Measurements from ENCODE around the gene GALNT2. TPM values are rescaled to one million over a fixed set of nuclear protein-coding genes. Genes with fewer than 3 reads are reported as not detected.

Gene GALNT2
- total RNA-seq, 1 experiment from 2014 or later, result 152 TPM

DNA sequence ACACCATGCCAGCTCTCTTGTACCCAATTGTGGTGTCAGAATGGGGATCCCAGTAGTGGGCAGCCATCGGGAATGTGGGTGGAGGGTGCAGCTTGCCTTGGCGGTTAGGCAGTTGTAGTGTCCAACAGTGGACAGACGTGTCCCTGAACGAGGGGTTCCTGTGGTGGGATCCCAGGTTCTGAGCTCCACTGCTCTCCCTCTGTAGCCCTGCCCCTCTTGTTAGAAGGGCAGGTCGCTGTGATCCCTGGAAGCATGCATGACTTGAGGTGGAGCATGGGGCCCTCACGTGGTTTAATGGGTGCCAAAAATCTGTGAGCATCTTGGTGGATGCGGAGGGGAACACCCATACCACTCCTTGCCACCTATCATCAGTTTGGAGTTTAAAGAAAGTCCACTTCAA is 4.3 kb downstream of the GALNT2 start:
- H3K27me3 ChIP-seq (ENCODE audit: control insufficient read depth, insufficient read depth, low read length), result no peaks in the 10 kb centered on the region
- intact Hi-C loops (cut with micrococcal nuclease; ENCODE audit: unreplicated experiment), result no loop called here
- BruUV-seq (replicated peaks), result no TSS peak
- ATAC-seq, result no peak
- peaks cover 46% of the 10 kb centered on the region for H3K4me1 ChIP-seq (ENCODE audit: control insufficient read depth, insufficient read depth, low read length)
- no peak overlapping the region for H3K27ac ChIP-seq (ENCODE audit: low read length)
- POLR2A ChIA-PET, result no interaction called here
- no peak for DNase-seq (ENCODE audit: low read depth, low spot score)
- no peaks in the 10 kb centered on the region for H3K9me3 ChIP-seq (ENCODE audit: control insufficient read depth, insufficient read depth, low read depth, low read length)
- in situ Hi-C loops (cut with HindIII; ENCODE audit: low pct_unique_long_range_greater_than_20kb, low sequenced_read_pairs), result no loop called here
- H3K36me3 ChIP-seq (ENCODE audit: control insufficient read depth, insufficient read depth, low read length), result no peaks in the 10 kb centered on the region; the same call in 1 of the 2 replicates
- TF ChIP-seq SIN3A (IDR thresholded peaks at IDR 0.05; ENCODE audit: borderline replicate concordance, insufficient read depth, low read depth, low read length), result no peak
- no peak for TF ChIP-seq POLR2AphosphoS5 (IDR thresholded peaks at IDR 0.05; ENCODE audit: low read depth, low read length)
- TF ChIP-seq TCF7L2 (IDR thresholded peaks at IDR 0.05; ENCODE audit: low read depth, low read length), result no peak
- TF ChIP-seq, protein P1, sequence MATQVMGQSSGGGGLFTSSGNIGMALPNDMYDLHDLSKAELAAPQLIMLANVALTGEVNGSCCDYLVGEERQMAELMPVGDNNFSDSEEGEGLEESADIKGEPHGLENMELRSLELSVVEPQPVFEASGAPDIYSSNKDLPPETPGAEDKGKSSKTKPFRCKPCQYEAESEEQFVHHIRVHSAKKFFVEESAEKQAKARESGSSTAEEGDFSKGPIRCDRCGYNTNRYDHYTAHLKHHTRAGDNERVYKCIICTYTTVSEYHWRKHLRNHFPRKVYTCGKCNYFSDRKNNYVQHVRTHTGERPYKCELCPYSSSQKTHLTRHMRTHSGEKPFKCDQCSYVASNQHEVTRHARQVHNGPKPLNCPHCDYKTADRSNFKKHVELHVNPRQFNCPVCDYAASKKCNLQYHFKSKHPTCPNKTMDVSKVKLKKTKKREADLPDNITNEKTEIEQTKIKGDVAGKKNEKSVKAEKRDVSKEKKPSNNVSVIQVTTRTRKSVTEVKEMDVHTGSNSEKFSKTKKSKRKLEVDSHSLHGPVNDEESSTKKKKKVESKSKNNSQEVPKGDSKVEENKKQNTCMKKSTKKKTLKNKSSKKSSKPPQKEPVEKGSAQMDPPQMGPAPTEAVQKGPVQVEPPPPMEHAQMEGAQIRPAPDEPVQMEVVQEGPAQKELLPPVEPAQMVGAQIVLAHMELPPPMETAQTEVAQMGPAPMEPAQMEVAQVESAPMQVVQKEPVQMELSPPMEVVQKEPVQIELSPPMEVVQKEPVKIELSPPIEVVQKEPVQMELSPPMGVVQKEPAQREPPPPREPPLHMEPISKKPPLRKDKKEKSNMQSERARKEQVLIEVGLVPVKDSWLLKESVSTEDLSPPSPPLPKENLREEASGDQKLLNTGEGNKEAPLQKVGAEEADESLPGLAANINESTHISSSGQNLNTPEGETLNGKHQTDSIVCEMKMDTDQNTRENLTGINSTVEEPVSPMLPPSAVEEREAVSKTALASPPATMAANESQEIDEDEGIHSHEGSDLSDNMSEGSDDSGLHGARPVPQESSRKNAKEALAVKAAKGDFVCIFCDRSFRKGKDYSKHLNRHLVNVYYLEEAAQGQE (IDR thresholded peaks at IDR 0.05; ENCODE audit: insufficient read depth in 1 of 2, low read depth in 2 of 2, low read length in 1 of 2), result no peak
- TF ChIP-seq, protein P2, sequence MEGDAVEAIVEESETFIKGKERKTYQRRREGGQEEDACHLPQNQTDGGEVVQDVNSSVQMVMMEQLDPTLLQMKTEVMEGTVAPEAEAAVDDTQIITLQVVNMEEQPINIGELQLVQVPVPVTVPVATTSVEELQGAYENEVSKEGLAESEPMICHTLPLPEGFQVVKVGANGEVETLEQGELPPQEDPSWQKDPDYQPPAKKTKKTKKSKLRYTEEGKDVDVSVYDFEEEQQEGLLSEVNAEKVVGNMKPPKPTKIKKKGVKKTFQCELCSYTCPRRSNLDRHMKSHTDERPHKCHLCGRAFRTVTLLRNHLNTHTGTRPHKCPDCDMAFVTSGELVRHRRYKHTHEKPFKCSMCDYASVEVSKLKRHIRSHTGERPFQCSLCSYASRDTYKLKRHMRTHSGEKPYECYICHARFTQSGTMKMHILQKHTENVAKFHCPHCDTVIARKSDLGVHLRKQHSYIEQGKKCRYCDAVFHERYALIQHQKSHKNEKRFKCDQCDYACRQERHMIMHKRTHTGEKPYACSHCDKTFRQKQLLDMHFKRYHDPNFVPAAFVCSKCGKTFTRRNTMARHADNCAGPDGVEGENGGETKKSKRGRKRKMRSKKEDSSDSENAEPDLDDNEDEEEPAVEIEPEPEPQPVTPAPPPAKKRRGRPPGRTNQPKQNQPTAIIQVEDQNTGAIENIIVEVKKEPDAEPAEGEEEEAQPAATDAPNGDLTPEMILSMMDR (IDR thresholded peaks at IDR 0.05), result no peak
- no peak overlapping the region for H3K4me3 ChIP-seq (ENCODE audit: low read depth in 2 of 2, low read length in 2 of 2)
- CTCF ChIA-PET, result no interaction called here

DNA sequence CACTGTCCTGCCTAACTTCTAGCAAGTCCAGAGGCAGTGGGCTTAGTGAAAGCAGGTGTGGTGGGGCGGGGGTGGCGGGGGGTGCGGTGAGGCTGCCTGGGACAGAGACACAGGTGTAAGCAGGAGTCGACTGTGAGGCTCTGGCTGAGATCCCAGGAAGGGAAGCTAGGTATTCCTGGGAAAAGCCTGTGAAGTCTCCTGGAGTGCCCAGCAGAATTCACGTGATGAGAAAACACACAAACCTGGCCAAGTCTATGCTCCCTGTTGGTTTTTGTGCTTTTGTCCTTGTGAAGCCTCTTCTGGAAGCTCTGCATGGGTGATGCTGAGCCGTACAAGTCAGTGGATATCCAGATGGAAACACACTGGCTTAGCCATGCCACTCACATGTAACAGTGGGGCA is 5.3 kb downstream of the GALNT2 start:
- DNase-seq (ENCODE audit: low read depth, low spot score), result no peak
- ChIA-PET CTCF (interaction anchor here (0.6 kb wide), 1 partner anchor 168 kb away, joined by 3 read pairs; no protein-coding TSS in a partner anchor), POLR2A (no interaction called here)
- intact Hi-C loops (cut with micrococcal nuclease; ENCODE audit: unreplicated experiment), result no loop called here
- H3K27me3 ChIP-seq (ENCODE audit: control insufficient read depth, insufficient read depth, low read length), result no peaks in the 10 kb centered on the region
- no peak for ATAC-seq
- in situ Hi-C loops (cut with HindIII; ENCODE audit: low pct_unique_long_range_greater_than_20kb, low sequenced_read_pairs), result no loop called here
- TF ChIP-seq, protein P1 (IDR thresholded peaks at IDR 0.05; ENCODE audit: insufficient read depth in 1 of 2, low read depth in 2 of 2, low read length in 1 of 2), result no peak
- TF ChIP-seq POLR2AphosphoS5 (IDR thresholded peaks at IDR 0.05; ENCODE audit: low read depth, low read length) (no peak), SIN3A (IDR thresholded peaks at IDR 0.05; ENCODE audit: borderline replicate concordance, insufficient read depth, low read depth, low read length) (no peak), TCF7L2 (IDR thresholded peaks at IDR 0.05; ENCODE audit: low read depth, low read length) (no peak)
- TF ChIP-seq, protein P2 (IDR thresholded peaks at IDR 0.05), result no peak
- H3K36me3 ChIP-seq (ENCODE audit: control insufficient read depth, insufficient read depth, low read length), result no peaks in the 10 kb centered on the region; the same call in 1 of the 2 replicates
- H3K4me1 ChIP-seq (ENCODE audit: control insufficient read depth, insufficient read depth, low read length), result peaks cover 45% of the 10 kb centered on the region
- no TSS peak for BruUV-seq (replicated peaks)
- H3K9me3 ChIP-seq (ENCODE audit: control insufficient read depth, insufficient read depth, low read depth, low read length), result no peaks in the 10 kb centered on the region
- no peak overlapping the region for H3K4me3 ChIP-seq (ENCODE audit: low read depth in 2 of 2, low read length in 2 of 2)
- H3K27ac ChIP-seq (ENCODE audit: low read length), result no peak overlapping the region
